GM23338 (cell line): ENCODE results near the gene UTP20. TPM values are rescaled to one million over a fixed set of nuclear protein-coding genes. Genes with fewer than 3 reads are reported as not detected.

Experiments used
- ATAC-seq: fragments of 200-7000 bp; cut with Tn5 transposase; 3 replicates; pipeline ENCODE4 v1.9.1; 2020
- DNase-seq: peaks from one replicate; pipeline ENCODE4 v3.0.0-alpha.2; 2015; ENCODE audit warnings: low spot score
- H2AFZ ChIP-seq: fragments of 200-600 bp; sonication (generic); 2 replicates; pipeline ENCODE4 v1.8.0; 2016; ENCODE audit warnings: antibody characterized with exemption, mild to moderate bottlenecking, moderate library complexity
- H3F3A ChIP-seq: fragments of 200-600 bp; sonication (generic); replicated peaks from 2 replicates; pipeline ENCODE4 v1.8.0; 2017; ENCODE audit warnings: antibody characterized with exemption, mixed run types, low read depth
- H3K27ac ChIP-seq: fragments of 200-600 bp; sonication (generic); 2 replicates; pipeline ENCODE4 v1.6.1; 2016; ENCODE audit warnings: low read depth
- H3K27me3 ChIP-seq: fragments of 200-600 bp; sonication (generic); 2 replicates; pipeline ENCODE4 v1.8.0; 2016; ENCODE audit warnings: mild to moderate bottlenecking, mixed run types, moderate library complexity; ENCODE audit not compliant: insufficient read depth
- H3K36me3 ChIP-seq: fragments of 200-600 bp; sonication (generic); 2 replicates; pipeline ENCODE4 v1.8.0; 2016; ENCODE audit warnings: mild to moderate bottlenecking; ENCODE audit not compliant: insufficient read depth
- H3K4me1 ChIP-seq: fragments of 200-600 bp; sonication (generic); 2 replicates; pipeline ENCODE4 v1.8.0; 2016; ENCODE audit warnings: mild to moderate bottlenecking, moderate library complexity; ENCODE audit not compliant: insufficient read depth
- H3K4me2 ChIP-seq: fragments of 200-600 bp; sonication (generic); 2 replicates; pipeline ENCODE4 v1.7.1; 2017; ENCODE audit warnings: mixed run types
- H3K4me3 ChIP-seq: fragments of 200-600 bp; sonication (generic); 2 replicates; pipeline ENCODE4 v1.6.1; 2016; ENCODE audit warnings: mixed run types
- H3K79me2 ChIP-seq: fragments of 200-600 bp; sonication (generic); replicated peaks from 2 replicates; pipeline ENCODE4 v1.8.0; 2017; ENCODE audit warnings: mild to moderate bottlenecking; ENCODE audit not compliant: insufficient read depth
- H3K9me2 ChIP-seq: fragments of 200-600 bp; sonication (generic); 2 replicates; pipeline ENCODE4 v1.8.0; 2017; ENCODE audit not compliant: insufficient read depth
- H4K20me1 ChIP-seq: fragments of 200-600 bp; sonication (generic); replicated peaks from 2 replicates; pipeline ENCODE4 v1.8.0; 2017; ENCODE audit warnings: mild to moderate bottlenecking; ENCODE audit not compliant: insufficient read depth
- H3K27ac Mint-ChIP-seq: 2 replicates; pipeline ENCODE4 v1.8.0; 2020; ENCODE audit warnings: inconsistent platforms, mild to moderate bottlenecking, moderate library complexity, mixed read lengths
- H3K27me3 Mint-ChIP-seq: 3 replicates; pipeline ENCODE4 v1.8.0; 2022; ENCODE audit warnings: low read depth, mild to moderate bottlenecking, moderate library complexity, mixed read lengths, inconsistent platforms; ENCODE audit not compliant: insufficient read depth, poor library complexity
- H3K36me3 Mint-ChIP-seq: 3 replicates; pipeline ENCODE4 v1.8.0; 2021; ENCODE audit warnings: low read depth, mild to moderate bottlenecking, inconsistent platforms, moderate library complexity, mixed read lengths
- H3K4me1 Mint-ChIP-seq: 3 replicates; pipeline ENCODE4 v1.8.0; 2020; ENCODE audit warnings: mild to moderate bottlenecking, inconsistent platforms, mixed read lengths
- H3K4me3 Mint-ChIP-seq: 3 replicates; pipeline ENCODE4 v1.8.0; 2021; ENCODE audit warnings: moderate library complexity, mild to moderate bottlenecking, inconsistent platforms, mixed read lengths
- H3K9me3 Mint-ChIP-seq: 3 replicates; pipeline ENCODE4 v1.8.0; 2020; ENCODE audit warnings: moderate library complexity, mild to moderate bottlenecking, inconsistent platforms, mixed read lengths
- CREB1 ChIP-seq: fragments of 250-450 bp; sonication (Bioruptor Pico); IDR thresholded peaks from 2 replicates; pipeline ENCODE4 v1.5.0; 2020; ENCODE audit warnings: low read depth, mild to moderate bottlenecking, moderate library complexity
- EZH2 ChIP-seq: fragments of 200-600 bp; sonication (generic); IDR thresholded peaks from one replicate; pipeline ENCODE4 v1.8.0; 2017; ENCODE audit warnings: antibody characterized with exemption, mild to moderate bottlenecking, low read depth; ENCODE audit not compliant: unreplicated experiment
- EZH2phosphoT487 ChIP-seq: fragments of 200-600 bp; sonication (generic); IDR thresholded peaks from one replicate; pipeline ENCODE4 v1.8.1; 2018; ENCODE audit warnings: antibody characterized with exemption; ENCODE audit not compliant: unreplicated experiment
- JUNB ChIP-seq: IDR thresholded peaks from one replicate; pipeline ENCODE4 v1.6.1; 2016; ENCODE audit warnings: antibody characterized with exemption; ENCODE audit not compliant: unreplicated experiment
- NANOG ChIP-seq: IDR thresholded peaks from 2 replicates; pipeline ENCODE4 v1.6.1; 2016; ENCODE audit warnings: antibody characterized with exemption, borderline replicate concordance
- POLR2AphosphoS5 ChIP-seq: IDR thresholded peaks from 2 replicates; pipeline ENCODE4 v1.6.1; 2016; ENCODE audit warnings: antibody characterized with exemption, low read depth
- STAT1 ChIP-seq: IDR thresholded peaks from one replicate; pipeline ENCODE4 v1.6.1; 2016; ENCODE audit warnings: antibody characterized with exemption; ENCODE audit not compliant: unreplicated experiment
- ZNF114 ChIP-seq: fragments of 250-450 bp; sonication (Bioruptor Pico); IDR thresholded peaks from 2 replicates; pipeline ENCODE4 v1.5.0; 2020; ENCODE audit warnings: mild to moderate bottlenecking, moderate library complexity
- ZNF331 ChIP-seq: fragments of 250-450 bp; sonication (Bioruptor Pico); IDR thresholded peaks from 2 replicates; pipeline ENCODE4 v1.5.0; 2020; ENCODE audit warnings: low read depth, mild to moderate bottlenecking, moderate library complexity
- polyA plus RNA-seq: library from polyadenylated mRNA; unstranded; fragments of >200 nt; fragmentation: Nextera tagmentation; extraction: Ambion mirVana; gene quantifications from 2 replicates; pipeline ENCODE4 v1.2.1, GENCODE V29; 2016
- total RNA-seq: library from RNA; depleted of rRNA; stranded (reverse); fragments of >200 nt; shearing (Covaris generic); gene quantifications from 2 replicates; pipeline ENCODE4 v1.2.3, GENCODE V29; 2014
- TF ChIP-seq, protein P1 (sequence below), 2 experiments: fragments of 200-600 bp in 1 of 2; sonication (generic) in 1 of 2; conservative IDR thresholded peaks; 2 replicates each; pipeline versions ENCODE4 v1.5.1 to v1.6.1; 2016 to 2017; ENCODE audit warnings: antibody characterized with exemption in 2 of 2, low read depth in 2 of 2, mild to moderate bottlenecking in 2 of 2, moderate library complexity in 1 of 2
- TF ChIP-seq, protein P2 (sequence below): IDR thresholded peaks from 2 replicates; pipeline ENCODE4 v1.6.1; 2016; ENCODE audit warnings: antibody characterized with exemption
- TF ChIP-seq, protein P3 (sequence below): IDR thresholded peaks from one replicate; pipeline ENCODE4 v1.6.1; 2018; ENCODE audit warnings: antibody characterized with exemption; ENCODE audit not compliant: unreplicated experiment
- TF ChIP-seq, protein P4 (sequence below): fragments of 250-450 bp; sonication (Bioruptor Pico); IDR thresholded peaks from 2 replicates; pipeline ENCODE4 v1.5.0; 2020; ENCODE audit warnings: mild to moderate bottlenecking, moderate library complexity

UTP20 gene
- total and polyA plus RNA-seq, 2 experiments from 2014 or later, result 13.1 to 59.6 TPM

DNA sequence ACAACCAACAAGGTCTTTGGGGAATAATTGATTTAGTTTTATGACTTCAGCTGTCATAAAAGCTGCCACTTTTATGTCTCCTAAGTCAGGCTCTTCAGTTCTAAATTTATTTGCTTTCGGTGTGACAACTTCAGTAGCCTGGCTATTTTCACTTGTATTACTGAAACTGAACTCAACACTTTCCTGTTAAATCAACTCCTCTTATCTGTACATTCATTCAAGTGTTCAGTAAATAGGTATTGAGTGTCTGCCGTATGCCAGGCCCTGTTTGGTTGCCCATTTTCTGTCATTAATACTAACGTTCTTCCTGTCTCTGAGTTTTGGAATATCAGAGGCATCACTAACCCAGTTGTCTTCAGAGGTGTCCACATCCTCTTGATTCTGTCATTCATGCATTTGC lies 7.5 kb downstream of the UTP20 start:
- no peaks in the 10 kb centered on the region for H3K9me2 ChIP-seq
- no peaks in the 10 kb centered on the region for H3K27me3 Mint-ChIP-seq

More for the DNA sequence above, 7.5 kb downstream of the UTP20 start:
- H3K79me2 ChIP-seq, result peaks cover 28% of the 10 kb centered on the region
- no peak overlapping the region for H3K4me2 ChIP-seq
- Mint-ChIP-seq H3K27ac (no peak overlapping the region), H3K36me3 (peaks cover 68% of the 10 kb centered on the region), H3K9me3 (no peaks in the 10 kb centered on the region), H3K4me3 (no peak overlapping the region), H3K4me1 (no peaks in the 10 kb centered on the region)
- H2AFZ ChIP-seq, result no peak overlapping the region
- H3K4me1 ChIP-seq, result no peaks in the 10 kb centered on the region
- TF ChIP-seq NANOG, result no peak
- TF ChIP-seq, protein P1, sequence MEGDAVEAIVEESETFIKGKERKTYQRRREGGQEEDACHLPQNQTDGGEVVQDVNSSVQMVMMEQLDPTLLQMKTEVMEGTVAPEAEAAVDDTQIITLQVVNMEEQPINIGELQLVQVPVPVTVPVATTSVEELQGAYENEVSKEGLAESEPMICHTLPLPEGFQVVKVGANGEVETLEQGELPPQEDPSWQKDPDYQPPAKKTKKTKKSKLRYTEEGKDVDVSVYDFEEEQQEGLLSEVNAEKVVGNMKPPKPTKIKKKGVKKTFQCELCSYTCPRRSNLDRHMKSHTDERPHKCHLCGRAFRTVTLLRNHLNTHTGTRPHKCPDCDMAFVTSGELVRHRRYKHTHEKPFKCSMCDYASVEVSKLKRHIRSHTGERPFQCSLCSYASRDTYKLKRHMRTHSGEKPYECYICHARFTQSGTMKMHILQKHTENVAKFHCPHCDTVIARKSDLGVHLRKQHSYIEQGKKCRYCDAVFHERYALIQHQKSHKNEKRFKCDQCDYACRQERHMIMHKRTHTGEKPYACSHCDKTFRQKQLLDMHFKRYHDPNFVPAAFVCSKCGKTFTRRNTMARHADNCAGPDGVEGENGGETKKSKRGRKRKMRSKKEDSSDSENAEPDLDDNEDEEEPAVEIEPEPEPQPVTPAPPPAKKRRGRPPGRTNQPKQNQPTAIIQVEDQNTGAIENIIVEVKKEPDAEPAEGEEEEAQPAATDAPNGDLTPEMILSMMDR (conservative IDR thresholded peaks at IDR 0.05; ENCODE audit: low read depth in 2 of 2), result no peak
- no peak for TF ChIP-seq STAT1
- no peak for TF ChIP-seq ZNF114 (CRISPR knock-in tag)
- TF ChIP-seq EZH2, result no peak
- no peak for TF ChIP-seq POLR2AphosphoS5
- TF ChIP-seq, protein P2, sequence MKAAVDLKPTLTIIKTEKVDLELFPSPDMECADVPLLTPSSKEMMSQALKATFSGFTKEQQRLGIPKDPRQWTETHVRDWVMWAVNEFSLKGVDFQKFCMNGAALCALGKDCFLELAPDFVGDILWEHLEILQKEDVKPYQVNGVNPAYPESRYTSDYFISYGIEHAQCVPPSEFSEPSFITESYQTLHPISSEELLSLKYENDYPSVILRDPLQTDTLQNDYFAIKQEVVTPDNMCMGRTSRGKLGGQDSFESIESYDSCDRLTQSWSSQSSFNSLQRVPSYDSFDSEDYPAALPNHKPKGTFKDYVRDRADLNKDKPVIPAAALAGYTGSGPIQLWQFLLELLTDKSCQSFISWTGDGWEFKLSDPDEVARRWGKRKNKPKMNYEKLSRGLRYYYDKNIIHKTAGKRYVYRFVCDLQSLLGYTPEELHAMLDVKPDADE, result no peak
- TF ChIP-seq, protein P3, sequence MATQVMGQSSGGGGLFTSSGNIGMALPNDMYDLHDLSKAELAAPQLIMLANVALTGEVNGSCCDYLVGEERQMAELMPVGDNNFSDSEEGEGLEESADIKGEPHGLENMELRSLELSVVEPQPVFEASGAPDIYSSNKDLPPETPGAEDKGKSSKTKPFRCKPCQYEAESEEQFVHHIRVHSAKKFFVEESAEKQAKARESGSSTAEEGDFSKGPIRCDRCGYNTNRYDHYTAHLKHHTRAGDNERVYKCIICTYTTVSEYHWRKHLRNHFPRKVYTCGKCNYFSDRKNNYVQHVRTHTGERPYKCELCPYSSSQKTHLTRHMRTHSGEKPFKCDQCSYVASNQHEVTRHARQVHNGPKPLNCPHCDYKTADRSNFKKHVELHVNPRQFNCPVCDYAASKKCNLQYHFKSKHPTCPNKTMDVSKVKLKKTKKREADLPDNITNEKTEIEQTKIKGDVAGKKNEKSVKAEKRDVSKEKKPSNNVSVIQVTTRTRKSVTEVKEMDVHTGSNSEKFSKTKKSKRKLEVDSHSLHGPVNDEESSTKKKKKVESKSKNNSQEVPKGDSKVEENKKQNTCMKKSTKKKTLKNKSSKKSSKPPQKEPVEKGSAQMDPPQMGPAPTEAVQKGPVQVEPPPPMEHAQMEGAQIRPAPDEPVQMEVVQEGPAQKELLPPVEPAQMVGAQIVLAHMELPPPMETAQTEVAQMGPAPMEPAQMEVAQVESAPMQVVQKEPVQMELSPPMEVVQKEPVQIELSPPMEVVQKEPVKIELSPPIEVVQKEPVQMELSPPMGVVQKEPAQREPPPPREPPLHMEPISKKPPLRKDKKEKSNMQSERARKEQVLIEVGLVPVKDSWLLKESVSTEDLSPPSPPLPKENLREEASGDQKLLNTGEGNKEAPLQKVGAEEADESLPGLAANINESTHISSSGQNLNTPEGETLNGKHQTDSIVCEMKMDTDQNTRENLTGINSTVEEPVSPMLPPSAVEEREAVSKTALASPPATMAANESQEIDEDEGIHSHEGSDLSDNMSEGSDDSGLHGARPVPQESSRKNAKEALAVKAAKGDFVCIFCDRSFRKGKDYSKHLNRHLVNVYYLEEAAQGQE, result no peak
- TF ChIP-seq, protein P4, sequence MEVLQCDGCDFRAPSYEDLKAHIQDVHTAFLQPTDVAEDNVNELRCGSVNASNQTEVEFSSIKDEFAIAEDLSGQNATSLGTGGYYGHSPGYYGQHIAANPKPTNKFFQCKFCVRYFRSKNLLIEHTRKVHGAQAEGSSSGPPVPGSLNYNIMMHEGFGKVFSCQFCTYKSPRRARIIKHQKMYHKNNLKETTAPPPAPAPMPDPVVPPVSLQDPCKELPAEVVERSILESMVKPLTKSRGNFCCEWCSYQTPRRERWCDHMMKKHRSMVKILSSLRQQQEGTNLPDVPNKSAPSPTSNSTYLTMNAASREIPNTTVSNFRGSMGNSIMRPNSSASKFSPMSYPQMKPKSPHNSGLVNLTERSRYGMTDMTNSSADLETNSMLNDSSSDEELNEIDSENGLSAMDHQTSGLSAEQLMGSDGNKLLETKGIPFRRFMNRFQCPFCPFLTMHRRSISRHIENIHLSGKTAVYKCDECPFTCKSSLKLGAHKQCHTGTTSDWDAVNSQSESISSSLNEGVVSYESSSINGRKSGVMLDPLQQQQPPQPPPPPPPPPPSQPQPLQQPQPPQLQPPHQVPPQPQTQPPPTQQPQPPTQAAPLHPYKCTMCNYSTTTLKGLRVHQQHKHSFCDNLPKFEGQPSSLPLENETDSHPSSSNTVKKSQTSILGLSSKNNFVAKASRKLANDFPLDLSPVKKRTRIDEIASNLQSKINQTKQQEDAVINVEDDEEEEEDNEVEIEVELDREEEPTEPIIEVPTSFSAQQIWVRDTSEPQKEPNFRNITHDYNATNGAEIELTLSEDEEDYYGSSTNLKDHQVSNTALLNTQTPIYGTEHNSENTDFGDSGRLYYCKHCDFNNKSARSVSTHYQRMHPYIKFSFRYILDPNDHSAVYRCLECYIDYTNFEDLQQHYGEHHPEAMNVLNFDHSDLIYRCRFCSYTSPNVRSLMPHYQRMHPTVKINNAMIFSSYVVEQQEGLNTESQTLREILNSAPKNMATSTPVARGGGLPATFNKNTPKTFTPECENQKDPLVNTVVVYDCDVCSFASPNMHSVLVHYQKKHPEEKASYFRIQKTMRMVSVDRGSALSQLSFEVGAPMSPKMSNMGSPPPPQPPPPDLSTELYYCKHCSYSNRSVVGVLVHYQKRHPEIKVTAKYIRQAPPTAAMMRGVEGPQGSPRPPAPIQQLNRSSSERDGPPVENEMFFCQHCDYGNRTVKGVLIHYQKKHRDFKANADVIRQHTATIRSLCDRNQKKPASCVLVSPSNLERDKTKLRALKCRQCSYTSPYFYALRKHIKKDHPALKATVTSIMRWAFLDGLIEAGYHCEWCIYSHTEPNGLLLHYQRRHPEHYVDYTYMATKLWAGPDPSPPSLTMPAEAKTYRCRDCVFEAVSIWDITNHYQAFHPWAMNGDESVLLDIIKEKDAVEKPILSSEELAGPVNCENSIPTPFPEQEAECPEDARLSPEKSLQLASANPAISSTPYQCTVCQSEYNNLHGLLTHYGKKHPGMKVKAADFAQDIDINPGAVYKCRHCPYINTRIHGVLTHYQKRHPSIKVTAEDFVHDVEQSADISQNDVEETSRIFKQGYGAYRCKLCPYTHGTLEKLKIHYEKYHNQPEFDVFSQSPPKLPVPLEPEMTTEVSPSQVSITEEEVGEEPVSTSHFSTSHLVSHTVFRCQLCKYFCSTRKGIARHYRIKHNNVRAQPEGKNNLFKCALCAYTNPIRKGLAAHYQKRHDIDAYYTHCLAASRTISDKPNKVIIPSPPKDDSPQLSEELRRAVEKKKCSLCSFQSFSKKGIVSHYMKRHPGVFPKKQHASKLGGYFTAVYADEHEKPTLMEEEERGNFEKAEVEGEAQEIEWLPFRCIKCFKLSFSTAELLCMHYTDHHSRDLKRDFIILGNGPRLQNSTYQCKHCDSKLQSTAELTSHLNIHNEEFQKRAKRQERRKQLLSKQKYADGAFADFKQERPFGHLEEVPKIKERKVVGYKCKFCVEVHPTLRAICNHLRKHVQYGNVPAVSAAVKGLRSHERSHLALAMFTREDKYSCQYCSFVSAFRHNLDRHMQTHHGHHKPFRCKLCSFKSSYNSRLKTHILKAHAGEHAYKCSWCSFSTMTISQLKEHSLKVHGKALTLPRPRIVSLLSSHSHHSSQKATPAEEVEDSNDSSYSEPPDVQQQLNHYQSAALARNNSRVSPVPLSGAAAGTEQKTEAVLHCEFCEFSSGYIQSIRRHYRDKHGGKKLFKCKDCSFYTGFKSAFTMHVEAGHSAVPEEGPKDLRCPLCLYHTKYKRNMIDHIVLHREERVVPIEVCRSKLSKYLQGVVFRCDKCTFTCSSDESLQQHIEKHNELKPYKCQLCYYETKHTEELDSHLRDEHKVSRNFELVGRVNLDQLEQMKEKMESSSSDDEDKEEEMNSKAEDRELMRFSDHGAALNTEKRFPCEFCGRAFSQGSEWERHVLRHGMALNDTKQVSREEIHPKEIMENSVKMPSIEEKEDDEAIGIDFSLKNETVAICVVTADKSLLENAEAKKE, result no peak
- no peak for TF ChIP-seq EZH2phosphoT487
- no peak for TF ChIP-seq ZNF331
- TF ChIP-seq JUNB, result no peak
- TF ChIP-seq CREB1 (CRISPR knock-in tag), result no peak
- DNase-seq, result no peak
- no peaks in the 10 kb centered on the region for H3F3A ChIP-seq
- H3K27me3 ChIP-seq, result no peaks in the 10 kb centered on the region
- no peak overlapping the region for H3K27ac ChIP-seq
- H3K36me3 ChIP-seq, result peaks cover 58% of the 10 kb centered on the region
- H4K20me1 ChIP-seq, result peaks cover 10% of the 10 kb centered on the region
- ATAC-seq, result no peak
- no peak overlapping the region for H3K4me3 ChIP-seq
